ENCODE measurements around the gene HSD17B4.

DNA sequence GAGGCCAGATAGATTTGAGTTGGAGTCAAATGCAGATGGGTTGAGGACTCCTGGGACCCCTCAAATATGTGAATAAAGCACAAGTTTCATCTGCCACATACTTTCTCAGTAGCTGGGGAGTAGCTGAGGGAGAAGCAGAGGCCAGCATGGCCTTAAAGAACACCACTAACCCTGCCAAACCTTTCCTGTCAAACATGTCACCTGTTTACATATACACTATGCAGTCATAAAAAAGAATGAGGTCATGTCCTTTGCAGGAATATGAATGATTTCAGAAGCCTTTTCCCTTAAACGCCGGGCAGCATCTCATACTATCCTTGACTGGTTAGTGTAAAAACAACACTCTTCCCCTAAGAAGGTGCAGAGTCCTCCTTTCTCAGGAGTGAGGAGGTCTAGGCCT is 25.2 kb upstream of the HSD17B4 start:
- TF ChIP-seq, protein P1, sequence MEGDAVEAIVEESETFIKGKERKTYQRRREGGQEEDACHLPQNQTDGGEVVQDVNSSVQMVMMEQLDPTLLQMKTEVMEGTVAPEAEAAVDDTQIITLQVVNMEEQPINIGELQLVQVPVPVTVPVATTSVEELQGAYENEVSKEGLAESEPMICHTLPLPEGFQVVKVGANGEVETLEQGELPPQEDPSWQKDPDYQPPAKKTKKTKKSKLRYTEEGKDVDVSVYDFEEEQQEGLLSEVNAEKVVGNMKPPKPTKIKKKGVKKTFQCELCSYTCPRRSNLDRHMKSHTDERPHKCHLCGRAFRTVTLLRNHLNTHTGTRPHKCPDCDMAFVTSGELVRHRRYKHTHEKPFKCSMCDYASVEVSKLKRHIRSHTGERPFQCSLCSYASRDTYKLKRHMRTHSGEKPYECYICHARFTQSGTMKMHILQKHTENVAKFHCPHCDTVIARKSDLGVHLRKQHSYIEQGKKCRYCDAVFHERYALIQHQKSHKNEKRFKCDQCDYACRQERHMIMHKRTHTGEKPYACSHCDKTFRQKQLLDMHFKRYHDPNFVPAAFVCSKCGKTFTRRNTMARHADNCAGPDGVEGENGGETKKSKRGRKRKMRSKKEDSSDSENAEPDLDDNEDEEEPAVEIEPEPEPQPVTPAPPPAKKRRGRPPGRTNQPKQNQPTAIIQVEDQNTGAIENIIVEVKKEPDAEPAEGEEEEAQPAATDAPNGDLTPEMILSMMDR (IDR thresholded peaks at IDR 0.05; ENCODE audit: low read depth, low read length), result no peak
- TF ChIP-seq EZH2phosphoT487 (IDR thresholded peaks at IDR 0.05; ENCODE audit: low read depth), result no peak
